H1 (cell line): ENCODE measurements around the gene GLRX3. TPM values are rescaled to one million over a fixed set of nuclear protein-coding genes. Genes with fewer than 3 reads are reported as not detected.

Experiments used
- CHD7 ChIP-seq: fragments of 300-600 bp; sonication (generic); IDR thresholded peaks from 2 replicates; pipeline ENCODE4 v1.7.1; 2012; ENCODE audit warnings: low read length, moderate library complexity, mild to moderate bottlenecking, inconsistent platforms; ENCODE audit not compliant: insufficient replicate concordance
- polyA plus RNA-seq, 7 experiments: library from polyadenylated mRNA; depleted of rRNA in 3 of 7; stranded (reverse) in 5 of 7; unstranded in 2 of 7; fragments of >200 nt in 5 of 7; fragments of 200-250 nt in 2 of 7; gene quantifications; 1 replicate in 5 of 7; 2 replicates in 1 of 7; 4 replicates in 1 of 7; pipeline versions ENCODE4 v1.2.1 to v1.2.3, GENCODE V29; 2011 to 2013; ENCODE audit warnings: missing spikeins in 2 of 7, mixed read lengths in 2 of 7
- total RNA-seq: library from RNA; stranded (reverse); fragmentation: NEBNext Ultra II Directional; extraction: Animal tissue kit (Norgen Biotek cat#: 25700); gene quantifications from 2 replicates; pipeline ENCODE4 v1.2.1, GENCODE V29; 2021

Gene GLRX3
- total and polyA plus RNA-seq, 2 of the 8 experiments (the other 6 are each of a cell fraction or from before 2014, with no cell fraction given), result 59.9 to 157 TPM

GRCh38 chr10:130212746-130213145, 76.6 kb downstream of the GLRX3 start (continued):
- TF ChIP-seq CHD7, result no peak
- TF ChIP-seq, all 59 proteins: peak for 0
